Posterior cingulate gyrus (tissue), 11 donors: ENCODE measurements around the gene C12orf60.
"Not testable (repeated sequence)": the region's sequence is repeated elsewhere in the genome, so short reads cannot be mapped to it uniquely, and the experiment has no call there.

Experiments
- DNase-seq, 10 donors: peaks; one replicate each; pipeline versions ENCODE4 v3.0.0 to v3.0.0-alpha.2; 2020 to 2021; ENCODE audit warnings: mixed read lengths in 3 of 10
- intact Hi-C: fragments of 100-400 bp; cut with DNase I; formaldehyde crosslinking; loops from one replicate; pipeline ENCODE4 v1.15.1; 2023

C12orf60 gene

GRCh38 chr12:14803011-14803829 lies at the start of gene C12orf60, which contains the start of gene WBP11:
Gene C12orf60, plus strand, starts transcription at chr12:14803670. Its CDS starts 19,266 bp downstream, at chr12:14822936.
Gene WBP11, minus strand, starts transcription at chr12:14803478. Its CDS starts 2,095 bp downstream, at chr12:14801383.
- intact Hi-C loops: loop anchor here (2.0 kb wide), 1 partner anchor 28 kb away; a partner anchor contains a TSS
- DNase-seq: peak; percentile 88 to 99 (median 90)

GRCh38 chr12:14756334-14757143 lies 46.9 kb upstream of the C12orf60 start:
- intact Hi-C loops: no loop called here
- DNase-seq: no peak

- intact Hi-C loops, DNase-seq: not testable (repeated sequence)
Observed at GRCh38 chr12:14759711-14760280, 43.7 kb upstream of the C12orf60 start.

GRCh38 chr12:14765398-14765797 lies 38.1 kb upstream of the C12orf60 start:
- intact Hi-C loops: no loop called here
- no peak for DNase-seq

GRCh38 chr12:14766020-14766419 lies 37.5 kb upstream of the C12orf60 start:
- intact Hi-C loops, DNase-seq: not testable (repeated sequence)

GRCh38 chr12:14766649-14767215 lies 36.7 kb upstream of the C12orf60 start:
- no peak for DNase-seq
- intact Hi-C loops: no loop called here

GRCh38 chr12:14767617-14768016 lies 35.9 kb upstream of the C12orf60 start:
- intact Hi-C loops: no loop called here
- DNase-seq: no peak

- DNase-seq: no peak
- intact Hi-C loops: no loop called here
Observed at GRCh38 chr12:14768823-14769405, 34.6 kb upstream of the C12orf60 start.

GRCh38 chr12:14769466-14769968 lies 34.0 kb upstream of the C12orf60 start:
- intact Hi-C loops: no loop called here
- DNase-seq: peak in 1 of 10 donors; percentile 78

- DNase-seq: peak; percentile 57 to 96 (median 70)
- intact Hi-C loops: no loop called here
Observed at GRCh38 chr12:14769969-14770495, 33.4 kb upstream of the C12orf60 start.

- DNase-seq: peak; percentile 83 to 98 (median 92)
- intact Hi-C loops: no loop called here
Observed at GRCh38 chr12:14770496-14771461, 32.7 kb upstream of the C12orf60 start.

GRCh38 chr12:14771651-14772137 lies 31.8 kb upstream of the C12orf60 start:
- no peak for DNase-seq
- intact Hi-C loops: no loop called here

- DNase-seq: no peak
- intact Hi-C loops: no loop called here
Observed at GRCh38 chr12:14772946-14773345, 30.5 kb upstream of the C12orf60 start.

GRCh38 chr12:14773685-14774073 lies 29.8 kb upstream of the C12orf60 start:
- intact Hi-C loops: loop anchor here (2.0 kb wide), 1 partner anchor 29 kb away; the partner anchor contains the start of genes C12orf60 and WBP11
- DNase-seq: peak in 3 of 10 donors; percentile 6 to 81 (median 17)

GRCh38 chr12:14774074-14774905 lies 29.2 kb upstream of the C12orf60 start:
- peak; percentile 85 to 99 (median 94) for DNase-seq
- intact Hi-C loops: loop anchor here (2.0 kb wide), 1 partner anchor 29 kb away; the partner anchor contains the start of genes C12orf60 and WBP11

GRCh38 chr12:14774906-14775635 lies 28.4 kb upstream of the C12orf60 start:
- intact Hi-C loops: loop anchor here (2.0 kb wide), 1 partner anchor 28 kb away; the partner anchor contains the start of genes C12orf60 and WBP11
- peak in 1 of 10 donors; percentile 81 for DNase-seq
